Left lung (tissue), 10 donors: ENCODE data around the gene HGD. TPM values are rescaled to one million over a fixed set of nuclear protein-coding genes. Genes with fewer than 3 reads are reported as not detected.

ENCODE experiments used
- ATAC-seq: fragments of 200-7000 bp; cut with Tn5 transposase; one replicate; pipeline ENCODE4 v1.9.1; 2020; ENCODE audit warnings: moderate library complexity
- DNase-seq, 4 donors: peaks; one replicate each; pipeline ENCODE4 v3.0.0-alpha.2; 2013 to 2020
- H3K27ac ChIP-seq, 2 donors: fragments of 200-600 bp; sonication (generic) in 1 of 2; one replicate each; pipeline versions ENCODE4 v1.5.0 to v1.8.0; 2020 to 2021
- H3K27me3 ChIP-seq, 2 donors: fragments of 200-600 bp; sonication (generic) in 1 of 2; one replicate each; pipeline versions ENCODE4 v1.5.0 to v1.8.0; 2020 to 2021
- H3K36me3 ChIP-seq, 2 donors: fragments of 200-600 bp; sonication (generic) in 1 of 2; one replicate each; pipeline versions ENCODE4 v1.5.0 to v1.8.0; 2020 to 2021
- H3K4me1 ChIP-seq, 2 donors: fragments of 200-600 bp; one replicate each; pipeline ENCODE4 v1.8.0; 2021
- H3K4me3 ChIP-seq, 2 donors: fragments of 200-600 bp; sonication (generic) in 1 of 2; one replicate each; pipeline versions ENCODE4 v1.5.0 to v1.8.0; 2020 to 2021; ENCODE audit warnings: mild to moderate bottlenecking in 1 of 2
- H3K9me3 ChIP-seq, 2 donors: fragments of 200-600 bp; sonication (generic) in 1 of 2; one replicate each; pipeline versions ENCODE4 v1.5.0 to v1.8.0; 2020 to 2021
- CTCF ChIP-seq, 2 donors: fragments of 200-600 bp; sonication (generic) in 1 of 2; IDR thresholded peaks; one replicate each; pipeline versions ENCODE4 v1.5.0 to v1.8.0; 2021; ENCODE audit warnings: antibody characterized with exemption in 2 of 2
- intact Hi-C, 2 donors: fragments of 100-400 bp; cut with DNase I; formaldehyde crosslinking; loops; one replicate each; pipeline versions ENCODE4 v1.11.2 to v1.14.2; 2022
- polyA plus RNA-seq, 6 donors: library from polyadenylated mRNA; unstranded; fragments of 120-200 nt; gene quantifications; one replicate each; pipeline ENCODE4 v1.2.1, GENCODE V29; 2013; ENCODE audit not compliant: insufficient read length in 6 of 6
- total RNA-seq, 2 donors: library from RNA; stranded (reverse); fragmentation: NEBNext Ultra II Directional; extraction: Animal tissue kit (Norgen Biotek cat#: 25700); gene quantifications; one replicate each; pipeline ENCODE4 v1.2.1, GENCODE V29; 2021
- donor health status: DM: no; HTN: yes; CAD: no.
- donor health status: DM: no; HTN: no; CAD: no.

Gene HGD
- total and polyA plus RNA-seq, 8 donors: 0.38 to 2.4 (median 1.0) TPM

- H3K27ac ChIP-seq: no peak overlapping the region
- intact Hi-C loops: no loop called here
- H3K36me3 ChIP-seq: no peaks in the 10 kb centered on the region
- no peaks in the 10 kb centered on the region for H3K4me1 ChIP-seq
- H3K27me3 ChIP-seq: no peaks in the 10 kb centered on the region
- H3K9me3 ChIP-seq: no peaks in the 10 kb centered on the region
- H3K4me3 ChIP-seq: no peak overlapping the region
- ATAC-seq (no peak), DNase-seq (no peak)
- no peak for TF ChIP-seq CTCF (IDR thresholded peaks at IDR 0.05)
Measured at GRCh38 chr3:120608506-120608905, 73.5 kb downstream of the HGD start.

- intact Hi-C loops: no loop called here
- Histone ChIP-seq H3K4me3 (no peak overlapping the region), H3K4me1 (peaks cover 0 to 2% of the 10 kb centered on the region in 2 donors), H3K27ac (no peak overlapping the region), H3K9me3 (no peaks in the 10 kb centered on the region), H3K27me3 (no peaks in the 10 kb centered on the region), H3K36me3 (peaks cover 0 to 29% of the 10 kb centered on the region in 2 donors)
- ATAC-seq (no peak), DNase-seq (no peak)
- no peak for TF ChIP-seq CTCF (IDR thresholded peaks at IDR 0.05)
Measured at GRCh38 chr3:120604784-120605183, 77.3 kb downstream of the HGD start.

- DNase-seq: no peak
- intact Hi-C loops: no loop called here
Measured at GRCh38 chr3:120604382-120604781, 77.7 kb downstream of the HGD start.

GRCh38 chr3:120602682-120603081, 79.4 kb downstream of the HGD start:
- H3K36me3 ChIP-seq: peaks cover 0 to 46% of the 10 kb centered on the region in 2 donors
- H3K4me3 ChIP-seq: no peak overlapping the region
- peaks cover 6 to 22% of the 10 kb centered on the region in 2 donors for H3K4me1 ChIP-seq
- ATAC-seq: no peak
- no peak for DNase-seq
- H3K27me3 ChIP-seq: no peaks in the 10 kb centered on the region
- intact Hi-C loops: no loop called here
- no peak for TF ChIP-seq CTCF (IDR thresholded peaks at IDR 0.05)
- no peaks in the 10 kb centered on the region for H3K9me3 ChIP-seq
- H3K27ac ChIP-seq: no peak overlapping the region

More at GRCh38 chr3:120604382-120604781, 77.7 kb downstream of the HGD start:
- Histone ChIP-seq H3K27ac (no peak overlapping the region), H3K4me1 (peaks cover 0 to 6% of the 10 kb centered on the region in 2 donors), H3K4me3 (no peak overlapping the region), H3K36me3 (peaks cover 0 to 31% of the 10 kb centered on the region in 2 donors), H3K9me3 (no peaks in the 10 kb centered on the region), H3K27me3 (no peaks in the 10 kb centered on the region)
- TF ChIP-seq CTCF (IDR thresholded peaks at IDR 0.05): no peak
- ATAC-seq: no peak

- no peaks in the 10 kb centered on the region for H3K9me3 ChIP-seq
- H3K4me3 ChIP-seq: no peak overlapping the region
- DNase-seq: no peak
- H3K4me1 ChIP-seq: peaks cover 13 to 31% of the 10 kb centered on the region in 2 donors
- H3K27ac ChIP-seq: no peak overlapping the region
- ATAC-seq: no peak
- intact Hi-C loops: no loop called here
- no peak for TF ChIP-seq CTCF (IDR thresholded peaks at IDR 0.05)
- H3K27me3 ChIP-seq: no peaks in the 10 kb centered on the region
- peaks cover 0 to 46% of the 10 kb centered on the region in 2 donors for H3K36me3 ChIP-seq
Measured at GRCh38 chr3:120601554-120601953, 80.5 kb downstream of the HGD start.
